ENCODE data around the gene CSTF1. TPM values are rescaled to one million over a fixed set of nuclear protein-coding genes. Genes with fewer than 3 reads are reported as not detected.

The CSTF1 gene
- total RNA-seq, 1 experiment from 2014 or later = 44.5 TPM

DNA sequence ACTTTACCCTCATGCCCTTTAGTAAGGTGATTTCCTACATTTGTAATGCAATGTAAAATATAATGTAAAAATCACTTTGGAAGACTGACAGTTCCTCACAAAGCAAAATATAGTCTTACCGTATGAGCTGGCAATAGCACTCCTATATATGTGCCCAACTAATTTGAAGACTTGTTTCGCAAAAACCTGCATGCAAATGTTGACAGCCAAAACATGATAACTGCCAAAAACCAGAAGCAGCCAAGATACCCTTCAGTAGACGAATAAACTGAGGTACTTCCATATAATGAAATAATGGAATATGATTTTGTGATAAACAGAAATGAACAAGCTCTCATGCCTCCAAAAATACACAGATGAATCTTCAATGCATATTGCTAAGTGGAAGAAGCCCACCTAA lies 14.1 kb upstream of the CSTF1 start:
- Histone ChIP-seq H3K36me3 (ENCODE audit: control insufficient read depth in 1 of 2, insufficient read depth in 2 of 2, low read length in 2 of 2) (peaks cover 41 to 45% of the 10 kb centered on the region in 2 experiments), H3K27ac (ENCODE audit: low read depth, low read length) (no peak overlapping the region), H3K9me2 (ENCODE audit: insufficient read depth) (no peaks in the 10 kb centered on the region), H3K9ac (ENCODE audit: low read length) (no peak overlapping the region), H3K4me1 (ENCODE audit: control insufficient read depth in 1 of 2, insufficient read depth in 2 of 2, low read length in 2 of 2) (no peaks in the 10 kb centered on the region), H3K4me2 (ENCODE audit: low read length) (no peak overlapping the region), H3K4me3 (replicated peaks in 1 of 2; ENCODE audit: low read depth in 1 of 2, low read length in 2 of 2) (no peak overlapping the region), H3K9me3 (ENCODE audit: control insufficient read depth in 1 of 2, insufficient read depth in 1 of 2, low read depth in 1 of 2, low read length in 2 of 2) (no peaks in the 10 kb centered on the region), H2AFZ (ENCODE audit: low read depth, low read length, poor library complexity, severe bottlenecking) (no peak overlapping the region), H3K79me2 (ENCODE audit: insufficient read depth, low read length) (peaks cover 94% of the 10 kb centered on the region), H3K27me3 (ENCODE audit: insufficient read depth, low read length) (no peaks in the 10 kb centered on the region), H4K20me1 (ENCODE audit: insufficient read depth) (no peaks in the 10 kb centered on the region)
- TF ChIP-seq, protein P1, sequence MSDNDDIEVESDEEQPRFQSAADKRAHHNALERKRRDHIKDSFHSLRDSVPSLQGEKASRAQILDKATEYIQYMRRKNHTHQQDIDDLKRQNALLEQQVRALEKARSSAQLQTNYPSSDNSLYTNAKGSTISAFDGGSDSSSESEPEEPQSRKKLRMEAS (IDR thresholded peaks at IDR 0.05) = no peak
- no peak for TF ChIP-seq JUND (IDR thresholded peaks at IDR 0.05)
- TF ChIP-seq, protein P2, sequence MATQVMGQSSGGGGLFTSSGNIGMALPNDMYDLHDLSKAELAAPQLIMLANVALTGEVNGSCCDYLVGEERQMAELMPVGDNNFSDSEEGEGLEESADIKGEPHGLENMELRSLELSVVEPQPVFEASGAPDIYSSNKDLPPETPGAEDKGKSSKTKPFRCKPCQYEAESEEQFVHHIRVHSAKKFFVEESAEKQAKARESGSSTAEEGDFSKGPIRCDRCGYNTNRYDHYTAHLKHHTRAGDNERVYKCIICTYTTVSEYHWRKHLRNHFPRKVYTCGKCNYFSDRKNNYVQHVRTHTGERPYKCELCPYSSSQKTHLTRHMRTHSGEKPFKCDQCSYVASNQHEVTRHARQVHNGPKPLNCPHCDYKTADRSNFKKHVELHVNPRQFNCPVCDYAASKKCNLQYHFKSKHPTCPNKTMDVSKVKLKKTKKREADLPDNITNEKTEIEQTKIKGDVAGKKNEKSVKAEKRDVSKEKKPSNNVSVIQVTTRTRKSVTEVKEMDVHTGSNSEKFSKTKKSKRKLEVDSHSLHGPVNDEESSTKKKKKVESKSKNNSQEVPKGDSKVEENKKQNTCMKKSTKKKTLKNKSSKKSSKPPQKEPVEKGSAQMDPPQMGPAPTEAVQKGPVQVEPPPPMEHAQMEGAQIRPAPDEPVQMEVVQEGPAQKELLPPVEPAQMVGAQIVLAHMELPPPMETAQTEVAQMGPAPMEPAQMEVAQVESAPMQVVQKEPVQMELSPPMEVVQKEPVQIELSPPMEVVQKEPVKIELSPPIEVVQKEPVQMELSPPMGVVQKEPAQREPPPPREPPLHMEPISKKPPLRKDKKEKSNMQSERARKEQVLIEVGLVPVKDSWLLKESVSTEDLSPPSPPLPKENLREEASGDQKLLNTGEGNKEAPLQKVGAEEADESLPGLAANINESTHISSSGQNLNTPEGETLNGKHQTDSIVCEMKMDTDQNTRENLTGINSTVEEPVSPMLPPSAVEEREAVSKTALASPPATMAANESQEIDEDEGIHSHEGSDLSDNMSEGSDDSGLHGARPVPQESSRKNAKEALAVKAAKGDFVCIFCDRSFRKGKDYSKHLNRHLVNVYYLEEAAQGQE (IDR thresholded peaks at IDR 0.05; ENCODE audit: low read depth) = no peak
- no peak for TF ChIP-seq SIN3A (IDR thresholded peaks at IDR 0.05; ENCODE audit: low read depth)
- TF ChIP-seq CEBPB (IDR thresholded peaks at IDR 0.05; ENCODE audit: low read depth) = no peak
- TF ChIP-seq POLR2A (IDR thresholded peaks at IDR 0.05; ENCODE audit: borderline replicate concordance, extremely low read depth, insufficient read depth, insufficient read length) = no peak
- no peak for TF ChIP-seq EZH2phosphoT487 (IDR thresholded peaks at IDR 0.05; ENCODE audit: borderline replicate concordance)
- TF ChIP-seq POLR2AphosphoS5 (IDR thresholded peaks at IDR 0.05; ENCODE audit: low read depth, low read length) = no peak
- TF ChIP-seq ZNF274 (IDR thresholded peaks at IDR 0.05; ENCODE audit: low read depth, low read length) = no peak
- no peak for TF ChIP-seq EZH2 (IDR thresholded peaks at IDR 0.05)
- TF ChIP-seq YY1 (IDR thresholded peaks at IDR 0.05; ENCODE audit: extremely low read depth, insufficient replicate concordance, low read depth, low read length) = no peak
- TF ChIP-seq RAD21 (IDR thresholded peaks at IDR 0.05; ENCODE audit: low read depth) = no peak
- ATAC-seq (no peak), DNase-seq (ENCODE audit: low read depth, low spot score) (no peak)
- intact Hi-C loops (cut with micrococcal nuclease) = no loop called here
- POLR2A ChIA-PET = no interaction called here
- CTCF ChIA-PET = no interaction called here
- BruUV-seq (replicated peaks) = no TSS peak
- RAD21 ChIA-PET (ENCODE audit: low non-redundant PET in 1 of 2, low total read pairs in 2 of 2, uncharacterized antibody in 2 of 2, unreplicated experiment in 2 of 2) = no interaction called here
